ENCODE measurements around the gene LDHA.
A peak's percentile ranks its signal among the peaks of the same experiment; 100 is the strongest.

LDHA gene

GRCh38 chr11:18408558-18409291 lies 14.4 kb downstream of the LDHA start:
- TF ChIP-seq POLR2A (IDR thresholded peaks at IDR 0.05; ENCODE audit: low read length) (no peak), GATA1 (IDR thresholded peaks at IDR 0.05; ENCODE audit: low read depth, low read length) (no peak)
- no peak for DNase-seq

GRCh38 chr11:18416459-18416858 lies 22.1 kb downstream of the LDHA start:
- no peak for TF ChIP-seq POLR2A (IDR thresholded peaks at IDR 0.05; ENCODE audit: low read length)
- no peak for TF ChIP-seq GATA1 (IDR thresholded peaks at IDR 0.05; ENCODE audit: low read depth, low read length)
- DNase-seq: no peak

- TF ChIP-seq POLR2A (IDR thresholded peaks at IDR 0.05; ENCODE audit: low read length) (no peak), GATA1 (IDR thresholded peaks at IDR 0.05; ENCODE audit: low read depth, low read length) (no peak)
- DNase-seq: no peak
These were observed 24.7 kb downstream of the LDHA start for GRCh38 chr11:18419040-18419439.

- DNase-seq: no peak
- TF ChIP-seq POLR2A (IDR thresholded peaks at IDR 0.05; ENCODE audit: low read length) (no peak), GATA1 (IDR thresholded peaks at IDR 0.05; ENCODE audit: low read depth, low read length) (no peak)
These were observed 25.7 kb downstream of the LDHA start for GRCh38 chr11:18420067-18420466.

GRCh38 chr11:18427240-18427639 lies 32.9 kb downstream of the LDHA start:
- no peak for DNase-seq
- TF ChIP-seq POLR2A (IDR thresholded peaks at IDR 0.05; ENCODE audit: low read length) (no peak), GATA1 (IDR thresholded peaks at IDR 0.05; ENCODE audit: low read depth, low read length) (no peak)

GRCh38 chr11:18429332-18429731 lies 35.0 kb downstream of the LDHA start:
- no peak for DNase-seq
- TF ChIP-seq GATA1 (IDR thresholded peaks at IDR 0.05; ENCODE audit: low read depth, low read length) (no peak), POLR2A (IDR thresholded peaks at IDR 0.05; ENCODE audit: low read length) (no peak)

- DNase-seq: no peak
- TF ChIP-seq POLR2A (IDR thresholded peaks at IDR 0.05; ENCODE audit: low read length) (no peak), GATA1 (IDR thresholded peaks at IDR 0.05; ENCODE audit: low read depth, low read length) (no peak)
These were observed 44.3 kb downstream of the LDHA start for GRCh38 chr11:18438691-18439090.

- no peak for TF ChIP-seq GATA1 (IDR thresholded peaks at IDR 0.05; ENCODE audit: low read depth, low read length)
- TF ChIP-seq POLR2A (IDR thresholded peaks at IDR 0.05; ENCODE audit: low read length): no peak
- no peak for DNase-seq
These were observed 54.9 kb downstream of the LDHA start for GRCh38 chr11:18449251-18449650.

- TF ChIP-seq POLR2A (IDR thresholded peaks at IDR 0.05; ENCODE audit: low read length) (no peak), GATA1 (IDR thresholded peaks at IDR 0.05; ENCODE audit: low read depth, low read length) (no peak)
- DNase-seq: no peak
These were observed 58.6 kb downstream of the LDHA start for GRCh38 chr11:18452927-18453326.

GRCh38 chr11:18455686-18456372 lies 61.5 kb downstream of the LDHA start, which contains the start of gene LDHAL6A:
TSS of gene LDHAL6A (plus strand) at chr11:18455856. CDS start at chr11:18456681, 825 bp downstream.
- TF ChIP-seq GATA1 (IDR thresholded peaks at IDR 0.05; ENCODE audit: low read depth, low read length): no peak
- TF ChIP-seq POLR2A (IDR thresholded peaks at IDR 0.05; ENCODE audit: low read length): no peak
- no peak for DNase-seq

GRCh38 chr11:18457450-18457849 lies 63.1 kb downstream of the LDHA start:
- TF ChIP-seq POLR2A (IDR thresholded peaks at IDR 0.05; ENCODE audit: low read length) (no peak), GATA1 (IDR thresholded peaks at IDR 0.05; ENCODE audit: low read depth, low read length) (no peak)
- peak in 1 of 2 experiments; percentile 16 for DNase-seq
